ENCODE measurements around the gene SLC35E4. TPM values are rescaled to one million over a fixed set of nuclear protein-coding genes. Genes with fewer than 3 reads are reported as not detected.

The SLC35E4 gene
- total and polyA plus RNA-seq, 2 experiments from 2014 or later, result 2.6 to 11.3 TPM

GRCh38 chr22:30609260-30610185 lies 26.1 kb upstream of the SLC35E4 start:
- peak overlapping the region; percentile 60 for H3K27ac Mint-ChIP-seq
- peak; percentile 15 for DNase-seq (ENCODE audit: low spot score)
- Histone ChIP-seq H3K4me2 (peak overlapping the region; percentile 43), H2AFZ (no peak overlapping the region), H3K27me3 (ENCODE audit: insufficient read depth) (no peaks in the 10 kb centered on the region), H3K4me3 (no peak overlapping the region), H3K36me3 (ENCODE audit: insufficient read depth) (peaks cover 8% of the 10 kb centered on the region; the same call in 1 of the 2 replicates), H3K4me1 (ENCODE audit: insufficient read depth) (peaks cover 36% of the 10 kb centered on the region), H3K79me2 (replicated peaks; ENCODE audit: insufficient read depth) (peaks cover 8% of the 10 kb centered on the region), H3K27ac (ENCODE audit: low read depth) (no peak overlapping the region), H4K20me1 (replicated peaks; ENCODE audit: insufficient read depth) (no peaks in the 10 kb centered on the region), H3K9me2 (ENCODE audit: insufficient read depth) (no peaks in the 10 kb centered on the region), H3F3A (replicated peaks; ENCODE audit: low read depth) (peaks cover 6% of the 10 kb centered on the region; the same call in 1 of the 2 replicates)
- TF ChIP-seq CTCF (conservative IDR thresholded peaks at IDR 0.05; ENCODE audit: low read depth in 2 of 2), result no peak
- no peak for TF ChIP-seq REST (IDR thresholded peaks at IDR 0.05; ENCODE audit: unreplicated experiment)
- TF ChIP-seq ZNF331 (CRISPR knock-in tag; IDR thresholded peaks at IDR 0.05; ENCODE audit: low read depth), result no peak
- H3K27me3 Mint-ChIP-seq (ENCODE audit: insufficient read depth, low read depth, poor library complexity), result peaks cover 10% of the 10 kb centered on the region
- peaks cover 39% of the 10 kb centered on the region for H3K4me1 Mint-ChIP-seq
- H3K4me3 Mint-ChIP-seq, result peak overlapping the region; percentile 90
- no peak for ATAC-seq
- no peaks in the 10 kb centered on the region; the same call in 2 of the 3 replicates for H3K9me3 Mint-ChIP-seq
- H3K36me3 Mint-ChIP-seq (ENCODE audit: low read depth), result peaks cover 42% of the 10 kb centered on the region

GRCh38 chr22:30610299-30610698 lies 25.3 kb upstream of the SLC35E4 start:
- no peak for ATAC-seq
- Histone ChIP-seq H3K4me3 (no peak overlapping the region), H3K27ac (ENCODE audit: low read depth) (no peak overlapping the region), H3K4me2 (no peak overlapping the region), H4K20me1 (replicated peaks; ENCODE audit: insufficient read depth) (no peaks in the 10 kb centered on the region), H2AFZ (no peak overlapping the region), H3K79me2 (replicated peaks; ENCODE audit: insufficient read depth) (peaks cover 8% of the 10 kb centered on the region), H3K4me1 (ENCODE audit: insufficient read depth) (peaks cover 33% of the 10 kb centered on the region), H3K9me2 (ENCODE audit: insufficient read depth) (no peaks in the 10 kb centered on the region), H3K27me3 (ENCODE audit: insufficient read depth) (no peaks in the 10 kb centered on the region), H3F3A (replicated peaks; ENCODE audit: low read depth) (peaks cover 6% of the 10 kb centered on the region; the same call in 1 of the 2 replicates), H3K36me3 (ENCODE audit: insufficient read depth) (peaks cover 8% of the 10 kb centered on the region)
- no peak overlapping the region for H3K27ac Mint-ChIP-seq
- no peak for DNase-seq (ENCODE audit: low spot score)
- peaks cover 37% of the 10 kb centered on the region for H3K4me1 Mint-ChIP-seq
- peaks cover 10% of the 10 kb centered on the region for H3K27me3 Mint-ChIP-seq (ENCODE audit: insufficient read depth, low read depth, poor library complexity)
- H3K9me3 Mint-ChIP-seq, result no peaks in the 10 kb centered on the region; the same call in 2 of the 3 replicates
- H3K36me3 Mint-ChIP-seq (ENCODE audit: low read depth), result peaks cover 48% of the 10 kb centered on the region
- no peak overlapping the region for H3K4me3 Mint-ChIP-seq
- TF ChIP-seq EZH2 (IDR thresholded peaks at IDR 0.05; ENCODE audit: low read depth, unreplicated experiment) (no peak), EZH2phosphoT487 (IDR thresholded peaks at IDR 0.05; ENCODE audit: unreplicated experiment) (no peak), ZNF462 (CRISPR knock-in tag; IDR thresholded peaks at IDR 0.05) (no peak), ZNF331 (CRISPR knock-in tag; IDR thresholded peaks at IDR 0.05; ENCODE audit: low read depth) (no peak)
